ENCODE measurements around the gene GFOD2.
A peak's percentile ranks its signal among the peaks of the same experiment; 100 is the strongest.

The GFOD2 gene

GRCh38 chr16:67658849-67659674, 60.1 kb downstream of the GFOD2 start:
- no peak for DNase-seq (ENCODE audit: low spot score)

GRCh38 chr16:67657751-67658518, 61.2 kb downstream of the GFOD2 start:
- no peak for DNase-seq (ENCODE audit: low spot score)

- DNase-seq (ENCODE audit: low spot score) = no peak
These were observed 62.0 kb downstream of the GFOD2 start for GRCh38 chr16:67657017-67657608.

GRCh38 chr16:67656344-67657016, 62.6 kb downstream of the GFOD2 start:
- no peak for DNase-seq (ENCODE audit: low spot score)

- DNase-seq (ENCODE audit: low spot score) = no peak
These were observed 63.8 kb downstream of the GFOD2 start for GRCh38 chr16:67655363-67655762.

- no peak for DNase-seq (ENCODE audit: low spot score)
These were observed 64.7 kb downstream of the GFOD2 start for GRCh38 chr16:67654403-67654911.

GRCh38 chr16:67653789-67654402, 65.2 kb downstream of the GFOD2 start:
- no peak for DNase-seq (ENCODE audit: low spot score)

- DNase-seq (ENCODE audit: low spot score) = no peak
These were observed 65.9 kb downstream of the GFOD2 start for GRCh38 chr16:67653128-67653788.

- DNase-seq (ENCODE audit: low spot score) = no peak
These were observed 66.5 kb downstream of the GFOD2 start for GRCh38 chr16:67652578-67653127.

GRCh38 chr16:67651847-67652246, 67.3 kb downstream of the GFOD2 start:
- DNase-seq (ENCODE audit: low spot score) = no peak

GRCh38 chr16:67651039-67651438, 68.1 kb downstream of the GFOD2 start:
- no peak for DNase-seq (ENCODE audit: low spot score)

GRCh38 chr16:67650023-67650422, 69.1 kb downstream of the GFOD2 start:
- no peak for DNase-seq (ENCODE audit: low spot score)

GRCh38 chr16:67649494-67649931, 69.6 kb downstream of the GFOD2 start:
- no peak for DNase-seq (ENCODE audit: low spot score)

GRCh38 chr16:67648764-67649407, 70.2 kb downstream of the GFOD2 start:
- DNase-seq (ENCODE audit: low spot score) = no peak

GRCh38 chr16:67648088-67648763, 70.9 kb downstream of the GFOD2 start:
- DNase-seq (ENCODE audit: low spot score) = no peak

GRCh38 chr16:67647681-67648080, 71.4 kb downstream of the GFOD2 start:
- no peak for DNase-seq (ENCODE audit: low spot score)

- no peak for DNase-seq (ENCODE audit: low spot score)
These were observed 71.9 kb downstream of the GFOD2 start for GRCh38 chr16:67647111-67647651.

GRCh38 chr16:67645397-67646121, 73.6 kb downstream of the GFOD2 start:
- DNase-seq (ENCODE audit: low spot score) = peak; percentile 16

GRCh38 chr16:67644038-67644437, 75.1 kb downstream of the GFOD2 start:
- no peak for DNase-seq (ENCODE audit: low spot score)

All from CD4-positive, alpha-beta T cell treated with Interleukin-15 for 4 hours (primary cell).